Measurements from ENCODE around the gene DNAI4.
"Not testable (repeated sequence)": the region's sequence is repeated elsewhere in the genome, so short reads cannot be mapped to it uniquely, and the experiment has no call there.

The DNAI4 gene

GRCh38 chr1:66833112-66833511, 91.5 kb downstream of the DNAI4 start:
- DNase-seq (ENCODE audit: low spot score): no peak

- no peak for DNase-seq (ENCODE audit: low spot score)
Observed at GRCh38 chr1:66831529-66832239, 93.0 kb downstream of the DNAI4 start.

- no peak for DNase-seq (ENCODE audit: low spot score)
Observed at GRCh38 chr1:66824771-66825170, 99.9 kb downstream of the DNAI4 start.

GRCh38 chr1:66809736-66810326, 114.8 kb downstream of the DNAI4 start:
- DNase-seq (ENCODE audit: low spot score): no peak

GRCh38 chr1:66809245-66809644, 115.4 kb downstream of the DNAI4 start:
- no peak for DNase-seq (ENCODE audit: low spot score)

GRCh38 chr1:66795839-66796238, 128.8 kb downstream of the DNAI4 start:
- DNase-seq (ENCODE audit: low spot score): not testable (repeated sequence)

- DNase-seq (ENCODE audit: low spot score): no peak
Observed at GRCh38 chr1:66791621-66792610, 132.7 kb downstream of the DNAI4 start.

- DNase-seq (ENCODE audit: low spot score): no peak
Observed at GRCh38 chr1:66788231-66788939, 136.3 kb downstream of the DNAI4 start.

GRCh38 chr1:66787641-66788040, 137.0 kb downstream of the DNAI4 start:
- no peak for DNase-seq (ENCODE audit: low spot score)

- not testable (repeated sequence) for DNase-seq (ENCODE audit: low spot score)
Observed at GRCh38 chr1:66785800-66786199, 138.9 kb downstream of the DNAI4 start.

- DNase-seq (ENCODE audit: low spot score): no peak
Observed at GRCh38 chr1:66779475-66780078, 145.1 kb downstream of the DNAI4 start.

GRCh38 chr1:66778969-66779368, 145.7 kb downstream of the DNAI4 start:
- DNase-seq (ENCODE audit: low spot score): no peak

- no peak for DNase-seq (ENCODE audit: low spot score)
Observed at GRCh38 chr1:66778266-66778665, 146.4 kb downstream of the DNAI4 start.

- DNase-seq (ENCODE audit: low spot score): no peak
Observed at GRCh38 chr1:66777831-66778230, 146.8 kb downstream of the DNAI4 start.

GRCh38 chr1:66775646-66776045, 149.0 kb downstream of the DNAI4 start:
- DNase-seq (ENCODE audit: low spot score): no peak

- DNase-seq (ENCODE audit: low spot score): no peak
Observed at GRCh38 chr1:66774438-66774837, 150.2 kb downstream of the DNAI4 start.

- no peak for DNase-seq (ENCODE audit: low spot score)
Observed at GRCh38 chr1:66773227-66773626, 151.4 kb downstream of the DNAI4 start.

- no peak for DNase-seq (ENCODE audit: low spot score)
Observed at GRCh38 chr1:66770694-66771093, 154.0 kb downstream of the DNAI4 start.

- DNase-seq (ENCODE audit: low spot score): no peak
Observed at GRCh38 chr1:66770240-66770639, 154.4 kb downstream of the DNAI4 start.

- DNase-seq (ENCODE audit: low spot score): no peak
Observed at GRCh38 chr1:66769512-66770229, 155.0 kb downstream of the DNAI4 start.

GRCh38 chr1:66768965-66769364, 155.7 kb downstream of the DNAI4 start:
- no peak for DNase-seq (ENCODE audit: low spot score)
